AG04449 (cell line): ENCODE results near the gene S100A10.

Experiments used
- CTCF ChIA-PET: fragments of 350-600 bp; formaldehyde crosslinking; extraction: SDS; loops from one replicate; lab custom pipeline; 2021; ENCODE audit warnings: antibody characterized with exemption; lab: Yijun Ruan, JAX
- POLR2A ChIA-PET: fragments of 400-600, 350-600 bp; formaldehyde crosslinking; extraction: SDS; loops from one replicate; lab custom pipeline; 2020; ENCODE audit warnings: antibody characterized with exemption, inconsistent platforms; lab: Yijun Ruan, JAX
- DNase-seq: peaks from one replicate; pipeline ENCODE4 v3.0.0-alpha.2; 2010; ENCODE audit warnings: low read depth, low spot score
- H3K4me3 ChIP-seq: 2 replicates; pipeline ENCODE4 v1.5.1; 2011; ENCODE audit warnings: low read depth, mild to moderate bottlenecking, control low read depth, low read length
- CTCF ChIP-seq: IDR thresholded peaks from one replicate; pipeline ENCODE4 v1.5.1; 2011; ENCODE audit warnings: mild to moderate bottlenecking, moderate library complexity, low read length, control low read depth, inconsistent platforms; ENCODE audit not compliant: insufficient read depth; ENCODE audit errors: missing control alignments

Gene S100A10

DNA sequence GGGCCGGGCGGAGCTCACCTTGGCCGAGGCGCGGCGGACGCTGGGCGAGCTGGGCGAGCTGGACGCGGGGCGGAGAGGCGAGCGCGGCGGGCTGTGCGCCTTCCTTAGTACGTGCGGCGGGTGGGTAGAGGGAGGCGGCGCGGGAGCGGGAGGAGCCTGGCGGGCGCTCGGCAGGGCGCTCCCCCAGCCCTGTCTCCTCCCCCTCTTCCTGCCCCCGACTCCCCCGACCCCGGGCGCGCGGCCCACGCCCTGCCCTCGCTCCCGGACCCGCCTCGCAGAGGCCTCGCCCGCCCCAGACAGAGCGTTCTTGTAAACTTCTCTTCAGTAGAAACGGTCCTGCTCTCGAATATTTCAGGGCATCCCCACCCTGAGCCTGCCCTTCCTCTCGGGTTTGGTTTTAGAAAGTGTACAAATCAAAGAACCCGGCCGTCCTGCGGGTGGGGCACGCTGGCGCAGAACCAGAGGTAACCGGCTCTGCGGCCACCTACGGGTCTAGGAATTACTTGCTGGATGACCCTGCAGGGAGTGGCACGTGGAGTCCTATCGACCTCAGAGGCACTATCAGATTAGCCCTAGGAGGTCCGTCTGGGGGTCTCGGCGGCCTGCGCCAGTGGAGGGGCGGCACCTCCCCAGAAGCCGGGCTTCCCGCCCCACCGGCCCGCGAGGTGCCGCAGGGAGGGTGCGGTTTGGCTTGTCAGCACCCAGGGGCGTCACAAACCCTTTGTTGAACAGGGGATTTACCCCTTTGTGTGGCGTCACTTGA is at the start of gene S100A10:
S100A10 (minus strand) TSS at position 126 of the 763 bp plus-strand sequence. CDS start 7,629 bp downstream, outside the sequence.
- POLR2A ChIA-PET = interaction anchor here (1.0 to 2.5 kb wide), 4 partner anchors 13 to 58 kb away, joined by 3 to 13 read pairs (median 7); no protein-coding TSS in a partner anchor
- CTCF ChIA-PET = interaction anchor here (1.7 to 17.4 kb wide), 4 partner anchors 8 to 58 kb away, joined by 9 to 605 read pairs (median 10); no protein-coding TSS in a partner anchor
- peak within 1 kb of the TSS; percentile 94 for H3K4me3 ChIP-seq
- no peak for TF ChIP-seq CTCF
- no peak for DNase-seq

DNA sequence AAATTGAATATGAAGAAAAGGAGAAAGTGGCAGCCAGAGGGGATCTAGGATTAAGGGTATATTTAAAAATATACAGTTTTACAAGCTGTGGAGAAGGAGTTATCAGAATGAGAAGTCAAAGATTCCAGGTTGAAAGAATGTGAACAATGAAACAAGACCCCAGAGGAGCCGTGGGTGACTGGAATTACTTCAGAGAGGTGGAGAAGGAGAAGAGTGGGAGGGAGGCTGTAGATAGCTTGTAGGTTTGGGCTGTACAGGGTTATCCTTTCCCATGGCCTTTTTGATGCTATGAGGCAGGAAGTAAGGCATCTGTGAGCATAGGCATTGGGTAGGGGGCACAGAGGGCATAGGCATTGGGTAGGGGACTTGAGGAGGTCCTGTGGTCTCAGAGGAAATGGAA is 48.4 kb upstream of the S100A10 start:
- DNase-seq = no peak
- POLR2A ChIA-PET = no interaction called here
- H3K4me3 ChIP-seq = no peak overlapping the region
- CTCF ChIA-PET = interaction anchor here (1.3 to 1.5 kb wide), 3 partner anchors 11 to 100 kb away, joined by 4 to 6 read pairs (median 5); no protein-coding TSS in a partner anchor
- no peak for TF ChIP-seq CTCF

DNA sequence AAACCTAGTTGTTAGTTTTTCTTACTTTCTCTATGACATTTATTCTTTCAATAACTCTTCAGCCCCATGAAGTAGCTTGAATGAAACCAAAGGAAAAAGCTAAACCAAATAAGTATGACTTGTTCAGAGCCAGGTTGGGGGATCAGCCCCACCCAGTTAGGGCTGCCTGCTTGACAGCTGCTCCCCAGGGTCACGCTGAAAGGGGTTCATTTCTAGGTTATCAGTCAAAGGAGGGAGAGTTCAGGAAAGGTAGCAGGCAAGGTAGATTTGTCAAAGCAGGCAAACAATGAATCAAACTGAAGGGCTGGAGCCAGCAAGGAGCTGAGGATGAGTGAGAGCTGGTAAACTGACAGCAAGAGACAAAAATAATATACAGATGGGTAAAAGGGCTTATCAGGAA is 46.2 kb upstream of the S100A10 start:
- POLR2A ChIA-PET = interaction anchor here (0.9 kb wide), 1 partner anchor 8 kb away, joined by 3 read pairs; no protein-coding TSS in a partner anchor
- no peak for TF ChIP-seq CTCF
- no peak for DNase-seq
- no peak overlapping the region for H3K4me3 ChIP-seq
- CTCF ChIA-PET = interaction anchor here (0.6 to 1.6 kb wide), 2 partner anchors 12 to 146 kb away, joined by 3 to 4 read pairs; no protein-coding TSS in a partner anchor

GRCh38 chr1:152039461-152039860 is 45.8 kb upstream of the S100A10 start:
- CTCF ChIA-PET = no interaction called here
- no peak for TF ChIP-seq CTCF
- no peak for DNase-seq
- H3K4me3 ChIP-seq = no peak overlapping the region
- POLR2A ChIA-PET = interaction anchor here (0.9 kb wide), 1 partner anchor 9 kb away, joined by 3 read pairs; no protein-coding TSS in a partner anchor

GRCh38 chr1:152038871-152039270 is 45.2 kb upstream of the S100A10 start:
- TF ChIP-seq CTCF = no peak
- CTCF ChIA-PET = interaction anchor here (0.8 kb wide), 1 partner anchor 9 kb away, joined by 3 read pairs; no protein-coding TSS in a partner anchor
- POLR2A ChIA-PET = no interaction called here
- DNase-seq = no peak
- no peak overlapping the region for H3K4me3 ChIP-seq
